K562 (cell line): Measurements from ENCODE around the gene INMT. TPM values are rescaled to one million over a fixed set of nuclear protein-coding genes. Genes with fewer than 3 reads are reported as not detected.

Experiments used
- FOXK2 ChIP-seq, 2 experiments: fragments of 450-650 bp; IDR thresholded peaks in 1 of 2; conservative IDR thresholded peaks in 1 of 2; 2 replicates each; pipeline ENCODE4 v1.6.1; 2016; ENCODE audit warnings: low read depth in 2 of 2, mild to moderate bottlenecking in 1 of 2
- GABPA ChIP-seq: fragments of 200-800 bp; sonication (Bioruptor generic); conservative IDR thresholded peaks from 2 replicates; pipeline ENCODE4 v1.6.1; 2016; ENCODE audit warnings: low read depth, missing genetic modification characterization, missing compliant biosample characterization
- HMG20B ChIP-seq: fragments of 250-450 bp; sonication (Bioruptor Pico); IDR thresholded peaks from 2 replicates; pipeline ENCODE4 v1.5.0; 2021; ENCODE audit warnings: mild to moderate bottlenecking
- KLF6 ChIP-seq: fragments of 250-450 bp; sonication (Bioruptor Pico); IDR thresholded peaks from 2 replicates; pipeline ENCODE4 v1.4.0; 2020; ENCODE audit warnings: mild to moderate bottlenecking, moderate library complexity, borderline replicate concordance
- TOE1 ChIP-seq, 2 experiments: fragments of 450-650 bp in 1 of 2; sonication (generic) in 1 of 2; formaldehyde crosslinking in 1 of 2; IDR thresholded peaks; 2 replicates each; pipeline versions ENCODE4 v1.7.1 to v1.8.0; 2016 to 2022; ENCODE audit warnings: borderline replicate concordance in 2 of 2, mild to moderate bottlenecking in 2 of 2, antibody characterized with exemption in 1 of 2, inconsistent platforms in 1 of 2, low read depth in 1 of 2, missing genetic modification reagents in 1 of 2, moderate library complexity in 1 of 2
- ZC3H4 ChIP-seq: sonication (generic); formaldehyde crosslinking; IDR thresholded peaks from 2 replicates; pipeline ENCODE4 v1.9.0; 2021; ENCODE audit warnings: missing genetic modification reagents, borderline replicate concordance
- polyA plus RNA-seq, 8 experiments: library from polyadenylated mRNA; depleted of rRNA in 4 of 8; stranded (reverse) in 5 of 8; unstranded in 3 of 8; fragments of >200 nt; fragmentation: Nextera tagmentation in 2 of 8; fragmentation: Illumina TruSeq in 1 of 8; extraction: Ambion mirVana in 2 of 8; extraction: Trizol in 1 of 8; gene quantifications; 2 replicates each; pipeline versions ENCODE4 v1.2.1 to v1.2.3, GENCODE V29; 2011 to 2014; ENCODE audit warnings: inconsistent platforms in 1 of 8, missing spikeins in 1 of 8
- total RNA-seq, 7 experiments: library from RNA; depleted of rRNA in 6 of 7; stranded (reverse); fragments of >200 nt in 6 of 7; fragmentation: Illumina TruSeq in 2 of 7; extraction: Trizol in 2 of 7; gene quantifications; 2 replicates each; pipeline versions ENCODE4 v1.2.1 to v1.2.3, GENCODE V29; 2011 to 2021; ENCODE audit warnings: low replicate concordance in 1 of 7
- TF ChIP-seq, protein P1 (sequence below): fragments of 250-450 bp; sonication (Bioruptor Pico); IDR thresholded peaks from 2 replicates; pipeline ENCODE4 v1.4.0; 2020; ENCODE audit warnings: mild to moderate bottlenecking, moderate library complexity
- TF ChIP-seq, protein P2 (sequence below): fragments of 250-450 bp; sonication (Bioruptor Pico); IDR thresholded peaks from 2 replicates; pipeline ENCODE4 v1.4.0; 2020; ENCODE audit warnings: mild to moderate bottlenecking
- TF ChIP-seq, protein P3 (sequence below): fragments of 450-650 bp; IDR thresholded peaks from 2 replicates; pipeline ENCODE4 v1.6.1; 2016; ENCODE audit warnings: mild to moderate bottlenecking

The INMT gene
- total and polyA plus RNA-seq, 9 of the 15 experiments (the other 6 are each of a cell fraction or from before 2014, with no cell fraction given), result 0.04 to 0.27 TPM; not detected in 7

DNA sequence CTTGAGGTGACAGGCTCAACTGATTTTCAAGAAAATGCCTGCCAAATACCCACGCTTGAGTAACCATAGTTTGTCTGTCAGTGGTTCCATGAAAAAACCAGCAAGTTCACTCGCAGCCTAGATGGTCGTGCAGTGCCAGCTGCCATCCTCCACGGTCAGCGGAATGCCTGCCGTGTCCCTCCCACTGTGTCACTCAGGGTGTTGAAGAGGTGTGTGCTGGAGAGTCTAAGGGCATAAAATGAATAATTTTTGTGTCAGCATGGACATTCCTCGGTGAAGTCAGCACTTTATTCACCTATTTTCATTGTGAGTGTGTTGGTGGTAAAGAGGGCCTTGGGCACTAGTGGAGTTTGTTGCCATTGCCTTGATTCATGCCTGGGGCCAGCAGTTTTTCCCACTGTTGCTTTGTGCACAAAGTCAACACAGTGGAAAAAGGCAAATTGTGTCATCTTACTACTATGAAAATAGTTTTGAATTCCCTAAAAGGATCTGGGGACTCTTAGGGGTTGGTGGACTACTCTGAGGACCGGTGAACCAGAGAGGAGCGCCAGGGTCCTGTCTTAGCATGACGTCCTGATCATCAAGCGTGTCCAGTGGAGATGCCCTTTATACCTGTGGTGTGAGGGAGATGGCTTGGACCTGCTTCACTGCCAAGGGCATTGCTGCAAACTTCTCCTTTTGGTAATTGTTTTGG, 36.9 kb downstream of the INMT start (continued):
- TF ChIP-seq, protein P1, sequence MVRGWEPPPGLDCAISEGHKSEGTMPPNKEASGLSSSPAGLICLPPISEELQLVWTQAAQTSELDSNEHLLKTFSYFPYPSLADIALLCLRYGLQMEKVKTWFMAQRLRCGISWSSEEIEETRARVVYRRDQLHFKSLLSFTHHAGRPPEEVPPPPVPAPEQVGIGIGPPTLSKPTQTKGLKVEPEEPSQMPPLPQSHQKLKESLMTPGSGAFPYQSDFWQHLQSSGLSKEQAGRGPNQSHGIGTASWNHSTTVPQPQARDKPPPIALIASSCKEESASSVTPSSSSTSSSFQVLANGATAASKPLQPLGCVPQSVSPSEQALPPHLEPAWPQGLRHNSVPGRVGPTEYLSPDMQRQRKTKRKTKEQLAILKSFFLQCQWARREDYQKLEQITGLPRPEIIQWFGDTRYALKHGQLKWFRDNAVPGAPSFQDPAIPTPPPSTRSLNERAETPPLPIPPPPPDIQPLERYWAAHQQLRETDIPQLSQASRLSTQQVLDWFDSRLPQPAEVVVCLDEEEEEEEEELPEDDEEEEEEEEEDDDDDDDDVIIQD (CRISPR knock-in tag), result no peak
- TF ChIP-seq GABPA (no peak), TOE1 (IDR thresholded peaks at IDR 0.05; ENCODE audit: borderline replicate concordance) (no peak), TOE1 (CRISPR knock-in tag; IDR thresholded peaks at IDR 0.05; ENCODE audit: borderline replicate concordance, low read depth) (no peak), ZC3H4 (CRISPR knock-in tag) (no peak), FOXK2 (conservative IDR thresholded peaks at IDR 0.05 in 1 of 2, IDR thresholded peaks at IDR 0.05 in 1 of 2; ENCODE audit: low read depth in 2 of 2) (no peak), HMG20B (CRISPR knock-in tag) (no peak), KLF6 (CRISPR knock-in tag) (no peak)
- TF ChIP-seq, protein P2, sequence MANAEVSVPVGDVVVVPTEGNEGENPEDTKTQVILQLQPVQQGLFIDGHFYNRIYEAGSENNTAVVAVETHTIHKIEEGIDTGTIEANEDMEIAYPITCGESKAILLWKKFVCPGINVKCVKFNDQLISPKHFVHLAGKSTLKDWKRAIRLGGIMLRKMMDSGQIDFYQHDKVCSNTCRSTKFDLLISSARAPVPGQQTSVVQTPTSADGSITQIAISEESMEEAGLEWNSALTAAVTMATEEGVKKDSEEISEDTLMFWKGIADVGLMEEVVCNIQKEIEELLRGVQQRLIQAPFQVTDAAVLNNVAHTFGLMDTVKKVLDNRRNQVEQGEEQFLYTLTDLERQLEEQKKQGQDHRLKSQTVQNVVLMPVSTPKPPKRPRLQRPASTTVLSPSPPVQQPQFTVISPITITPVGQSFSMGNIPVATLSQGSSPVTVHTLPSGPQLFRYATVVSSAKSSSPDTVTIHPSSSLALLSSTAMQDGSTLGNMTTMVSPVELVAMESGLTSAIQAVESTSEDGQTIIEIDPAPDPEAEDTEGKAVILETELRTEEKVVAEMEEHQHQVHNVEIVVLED (CRISPR knock-in tag), result no peak
- TF ChIP-seq, protein P3, sequence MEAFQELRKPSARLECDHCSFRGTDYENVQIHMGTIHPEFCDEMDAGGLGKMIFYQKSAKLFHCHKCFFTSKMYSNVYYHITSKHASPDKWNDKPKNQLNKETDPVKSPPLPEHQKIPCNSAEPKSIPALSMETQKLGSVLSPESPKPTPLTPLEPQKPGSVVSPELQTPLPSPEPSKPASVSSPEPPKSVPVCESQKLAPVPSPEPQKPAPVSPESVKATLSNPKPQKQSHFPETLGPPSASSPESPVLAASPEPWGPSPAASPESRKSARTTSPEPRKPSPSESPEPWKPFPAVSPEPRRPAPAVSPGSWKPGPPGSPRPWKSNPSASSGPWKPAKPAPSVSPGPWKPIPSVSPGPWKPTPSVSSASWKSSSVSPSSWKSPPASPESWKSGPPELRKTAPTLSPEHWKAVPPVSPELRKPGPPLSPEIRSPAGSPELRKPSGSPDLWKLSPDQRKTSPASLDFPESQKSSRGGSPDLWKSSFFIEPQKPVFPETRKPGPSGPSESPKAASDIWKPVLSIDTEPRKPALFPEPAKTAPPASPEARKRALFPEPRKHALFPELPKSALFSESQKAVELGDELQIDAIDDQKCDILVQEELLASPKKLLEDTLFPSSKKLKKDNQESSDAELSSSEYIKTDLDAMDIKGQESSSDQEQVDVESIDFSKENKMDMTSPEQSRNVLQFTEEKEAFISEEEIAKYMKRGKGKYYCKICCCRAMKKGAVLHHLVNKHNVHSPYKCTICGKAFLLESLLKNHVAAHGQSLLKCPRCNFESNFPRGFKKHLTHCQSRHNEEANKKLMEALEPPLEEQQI, result no peak
